NCI-H526 treated with DMSO at 0.1 percent for 48 hours (cell line): Measurements from ENCODE around the gene RNF17.
"Not testable (repeated sequence)": the region's sequence is repeated elsewhere in the genome, so short reads cannot be mapped to it uniquely, and the experiment has no call there.

ENCODE experiments used
- DNase-seq: peaks from one replicate; lab custom pipeline; 2025; lab: John Stamatoyannopoulos, UW

RNF17 gene, protein sequence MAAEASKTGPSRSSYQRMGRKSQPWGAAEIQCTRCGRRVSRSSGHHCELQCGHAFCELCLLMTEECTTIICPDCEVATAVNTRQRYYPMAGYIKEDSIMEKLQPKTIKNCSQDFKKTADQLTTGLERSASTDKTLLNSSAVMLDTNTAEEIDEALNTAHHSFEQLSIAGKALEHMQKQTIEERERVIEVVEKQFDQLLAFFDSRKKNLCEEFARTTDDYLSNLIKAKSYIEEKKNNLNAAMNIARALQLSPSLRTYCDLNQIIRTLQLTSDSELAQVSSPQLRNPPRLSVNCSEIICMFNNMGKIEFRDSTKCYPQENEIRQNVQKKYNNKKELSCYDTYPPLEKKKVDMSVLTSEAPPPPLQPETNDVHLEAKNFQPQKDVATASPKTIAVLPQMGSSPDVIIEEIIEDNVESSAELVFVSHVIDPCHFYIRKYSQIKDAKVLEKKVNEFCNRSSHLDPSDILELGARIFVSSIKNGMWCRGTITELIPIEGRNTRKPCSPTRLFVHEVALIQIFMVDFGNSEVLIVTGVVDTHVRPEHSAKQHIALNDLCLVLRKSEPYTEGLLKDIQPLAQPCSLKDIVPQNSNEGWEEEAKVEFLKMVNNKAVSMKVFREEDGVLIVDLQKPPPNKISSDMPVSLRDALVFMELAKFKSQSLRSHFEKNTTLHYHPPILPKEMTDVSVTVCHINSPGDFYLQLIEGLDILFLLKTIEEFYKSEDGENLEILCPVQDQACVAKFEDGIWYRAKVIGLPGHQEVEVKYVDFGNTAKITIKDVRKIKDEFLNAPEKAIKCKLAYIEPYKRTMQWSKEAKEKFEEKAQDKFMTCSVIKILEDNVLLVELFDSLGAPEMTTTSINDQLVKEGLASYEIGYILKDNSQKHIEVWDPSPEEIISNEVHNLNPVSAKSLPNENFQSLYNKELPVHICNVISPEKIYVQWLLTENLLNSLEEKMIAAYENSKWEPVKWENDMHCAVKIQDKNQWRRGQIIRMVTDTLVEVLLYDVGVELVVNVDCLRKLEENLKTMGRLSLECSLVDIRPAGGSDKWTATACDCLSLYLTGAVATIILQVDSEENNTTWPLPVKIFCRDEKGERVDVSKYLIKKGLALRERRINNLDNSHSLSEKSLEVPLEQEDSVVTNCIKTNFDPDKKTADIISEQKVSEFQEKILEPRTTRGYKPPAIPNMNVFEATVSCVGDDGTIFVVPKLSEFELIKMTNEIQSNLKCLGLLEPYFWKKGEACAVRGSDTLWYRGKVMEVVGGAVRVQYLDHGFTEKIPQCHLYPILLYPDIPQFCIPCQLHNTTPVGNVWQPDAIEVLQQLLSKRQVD (N-terminal part only)

DNA sequence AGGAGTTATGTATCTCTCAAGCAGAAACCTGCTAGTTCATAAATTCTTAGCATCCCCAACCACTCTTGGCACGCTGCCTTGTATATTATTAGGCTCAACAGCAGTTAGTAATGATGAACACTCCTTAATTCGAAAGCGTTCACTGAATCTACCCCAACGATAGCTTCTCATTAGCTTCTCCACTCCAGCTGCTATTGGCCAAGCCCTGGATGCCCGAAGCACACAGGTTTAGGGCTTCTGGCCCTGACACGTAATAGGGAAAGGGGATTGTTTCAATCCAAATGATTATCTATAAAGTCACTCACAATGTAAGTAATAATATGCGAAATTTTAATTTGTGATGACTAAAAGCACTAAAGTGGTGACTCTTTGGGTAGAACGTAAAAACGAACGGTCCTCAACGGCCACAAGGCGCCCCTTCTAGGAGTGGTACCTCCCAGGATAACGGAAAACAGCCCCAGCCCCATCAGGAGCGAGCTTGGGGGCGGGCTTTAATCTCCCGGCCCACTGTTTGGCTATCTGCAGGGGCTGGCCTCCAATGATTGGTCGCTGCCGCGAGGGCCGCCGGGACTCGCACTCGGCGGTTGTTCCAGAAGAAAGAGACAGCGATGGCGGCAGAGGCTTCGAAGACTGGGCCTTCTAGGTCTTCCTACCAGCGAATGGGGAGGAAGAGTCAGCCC, at the start of gene RNF17:
TSS of gene RNF17 (plus strand) at position 574 of the 680 bp plus-strand sequence. CDS start at position 609, 35 bp downstream.
- no peak for DNase-seq

- peak; percentile 20 for DNase-seq
Observed at GRCh38 chr13:24716011-24716410, 48.0 kb upstream of the RNF17 start.

DNA sequence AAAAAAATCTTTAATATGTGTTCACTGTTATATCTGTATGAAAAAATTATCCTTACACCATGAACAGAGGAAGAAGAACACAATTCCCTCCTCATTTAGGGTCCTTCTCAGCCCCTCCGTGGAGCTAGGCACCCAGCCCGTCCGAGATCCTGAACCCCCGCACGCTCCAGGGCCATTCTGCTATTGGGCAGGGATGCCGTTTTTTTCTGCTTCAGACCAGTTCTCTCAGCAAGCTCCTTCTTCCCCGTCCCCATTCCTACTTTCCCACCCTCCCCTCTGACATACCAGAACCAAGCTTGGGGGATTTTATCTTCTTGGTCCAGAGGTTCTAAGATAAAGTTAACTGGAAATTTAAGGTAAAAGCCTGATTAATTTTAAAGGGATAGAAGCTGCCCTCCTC, 47.5 kb upstream of the RNF17 start:
- no peak for DNase-seq

GRCh38 chr13:24717217-24717616, 46.8 kb upstream of the RNF17 start:
- no peak for DNase-seq

- DNase-seq: no peak
Observed at GRCh38 chr13:24718192-24718965, 45.6 kb upstream of the RNF17 start.

DNA sequence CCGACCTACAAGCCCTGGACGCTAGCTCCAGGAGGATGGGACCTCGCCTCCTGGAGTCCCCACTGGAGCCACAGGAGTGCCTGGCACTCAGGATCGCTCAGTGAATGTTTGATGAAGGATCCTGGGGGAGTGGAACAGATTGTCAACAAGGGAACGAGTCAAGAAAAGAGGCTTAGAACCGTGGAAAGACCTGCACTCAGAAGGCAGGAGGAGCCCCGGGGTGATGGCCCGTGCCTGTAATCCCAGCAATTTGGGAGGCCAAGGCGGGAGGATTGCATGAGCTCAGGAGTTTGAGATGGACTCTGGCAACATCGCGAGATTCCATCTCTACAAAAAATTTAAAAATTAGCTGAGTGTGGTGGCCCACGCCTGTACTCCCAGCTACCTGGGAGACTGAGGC, 44.8 kb upstream of the RNF17 start:
- DNase-seq: no peak

- DNase-seq: no peak
Observed at GRCh38 chr13:24723206-24723605, 40.8 kb upstream of the RNF17 start.

DNA sequence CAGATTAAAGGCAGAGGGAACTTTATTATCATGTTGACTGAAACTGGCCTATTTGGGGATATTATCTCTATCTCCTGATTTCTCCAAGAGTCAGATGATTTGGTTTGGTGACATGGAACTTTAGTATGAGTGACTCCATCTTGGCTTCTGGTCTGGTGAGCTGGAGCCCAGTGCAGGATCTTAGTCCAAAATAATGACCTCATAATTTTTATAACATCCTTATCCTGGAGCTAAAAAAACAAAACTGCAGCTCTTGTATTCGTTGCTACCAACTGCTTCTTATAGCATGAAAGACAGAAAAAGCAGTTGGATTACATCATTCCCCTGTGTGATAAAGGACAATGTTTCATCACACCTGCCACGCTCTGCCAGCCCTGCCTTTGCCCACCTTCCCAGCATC, 39.3 kb upstream of the RNF17 start:
- DNase-seq: no peak

GRCh38 chr13:24725379-24725778, 38.6 kb upstream of the RNF17 start:
- no peak for DNase-seq

DNA sequence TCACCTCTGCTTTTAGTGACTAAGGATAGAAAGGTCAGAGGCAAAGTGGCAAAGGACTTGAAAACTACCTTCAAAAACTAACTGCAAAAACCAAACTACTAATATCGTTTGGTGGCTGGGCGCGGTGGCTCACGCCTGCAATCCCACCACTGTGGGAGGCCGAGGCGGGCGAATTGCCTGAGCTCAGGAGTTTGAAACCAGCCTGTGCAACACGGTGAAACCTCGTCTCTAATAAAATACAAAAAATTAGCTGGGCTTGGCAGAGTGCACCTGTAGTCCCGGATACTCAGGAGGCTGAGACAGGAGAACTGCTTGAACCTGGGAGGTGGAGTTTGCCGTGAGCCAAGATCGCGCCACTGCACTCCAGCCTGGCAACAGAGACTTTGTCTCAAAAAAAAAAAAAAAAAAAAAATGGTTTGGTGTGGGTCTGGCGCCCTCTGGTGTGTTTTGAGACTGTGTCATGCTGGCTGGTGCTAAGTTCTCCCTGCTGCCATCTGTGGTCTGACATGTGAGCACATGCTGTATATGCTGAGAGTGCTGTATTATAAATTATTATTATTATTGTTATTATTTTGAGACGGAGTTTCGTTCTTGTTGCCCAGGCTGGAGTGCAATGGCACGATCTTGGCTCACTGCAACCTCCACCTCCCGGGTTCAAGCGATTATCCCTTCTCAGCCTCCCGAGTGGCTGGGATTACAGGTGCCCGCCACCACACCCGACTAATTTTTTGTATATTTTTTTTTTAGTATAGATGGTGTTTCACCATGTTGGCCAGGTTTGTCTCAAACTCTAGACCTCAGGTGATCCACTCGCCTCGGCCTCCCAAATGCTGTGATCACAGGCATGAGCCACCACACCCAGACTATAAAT, 36.0 kb upstream of the RNF17 start:
- peak; percentile 82 for DNase-seq

DNA sequence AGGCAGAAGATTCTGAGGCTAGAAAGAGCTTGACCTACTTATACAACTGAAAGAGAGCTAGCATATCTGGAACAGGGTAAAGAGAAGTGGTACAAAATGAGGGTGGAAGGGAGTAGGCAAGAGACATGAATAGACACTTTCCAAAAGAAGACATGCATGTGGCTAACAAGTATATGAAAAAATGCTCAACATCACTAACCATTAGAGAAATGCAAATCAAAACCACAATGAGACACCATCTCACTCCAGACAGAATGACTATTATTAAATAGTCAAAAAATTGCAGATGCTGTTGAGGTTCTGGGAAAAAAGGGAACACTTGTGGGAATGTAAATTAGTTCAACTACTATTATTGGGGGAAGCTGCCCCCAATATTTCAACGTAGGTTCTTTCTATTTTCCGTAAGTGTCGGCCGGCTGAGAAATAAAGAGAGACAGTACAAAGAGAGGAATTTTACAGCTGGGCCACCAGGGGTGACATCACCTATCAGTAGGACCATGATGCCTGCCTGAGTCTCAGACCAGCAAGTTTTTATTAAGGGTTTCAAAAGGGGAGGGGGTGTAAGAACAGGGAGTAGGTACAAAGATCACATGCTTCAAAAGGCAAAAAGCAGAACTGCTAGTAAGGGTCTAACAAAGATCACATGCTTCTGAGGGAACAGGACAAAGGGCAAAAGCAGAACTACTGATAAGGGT, 32.9 kb upstream of the RNF17 start:
- DNase-seq: not testable (repeated sequence)

DNA sequence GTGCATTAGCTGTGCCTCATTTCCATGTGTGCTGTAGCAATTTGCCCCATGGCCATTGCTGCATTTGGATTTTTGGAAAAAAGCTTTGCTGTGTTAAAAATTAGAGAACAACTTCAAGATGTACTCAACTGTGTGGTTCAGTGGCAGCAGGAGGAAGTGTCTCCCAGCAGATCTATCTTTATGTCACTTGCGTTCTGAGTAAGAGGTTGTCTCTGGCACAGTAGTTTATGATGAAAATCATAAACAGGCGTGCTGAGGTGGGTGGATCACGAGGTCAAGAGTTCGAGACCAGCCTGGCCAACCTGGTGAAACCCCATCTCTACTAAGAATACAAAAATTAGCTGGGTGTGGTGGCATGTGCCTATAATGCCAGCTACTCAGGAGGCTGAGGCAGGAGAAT, 29.0 kb upstream of the RNF17 start:
- DNase-seq: no peak

- DNase-seq: no peak
Observed at GRCh38 chr13:24737042-24737441, 26.9 kb upstream of the RNF17 start.

DNA sequence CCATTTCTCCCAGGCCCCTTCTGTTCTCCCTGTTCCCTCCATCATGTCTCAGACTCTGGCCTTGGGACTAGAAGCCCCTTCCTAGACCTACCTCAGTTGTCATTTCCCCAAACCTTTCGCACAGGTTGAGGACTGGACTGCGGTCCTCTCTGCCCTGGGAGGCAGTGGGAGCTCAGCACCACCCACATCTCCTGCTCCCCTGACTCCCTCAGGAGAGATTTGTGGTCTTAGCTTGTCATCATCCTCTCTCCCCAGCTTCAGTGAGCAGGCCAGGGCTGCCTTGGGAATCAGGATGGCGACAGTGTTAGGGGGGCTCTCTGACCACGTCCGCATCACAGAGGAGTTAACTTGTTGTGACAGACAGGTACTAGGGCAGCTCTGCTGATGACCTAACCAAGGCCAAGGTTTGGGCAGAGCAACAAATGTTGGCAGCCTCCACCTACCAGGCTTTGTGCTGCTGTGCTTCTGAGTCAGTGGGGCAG, 25.6 kb upstream of the RNF17 start:
- no peak for DNase-seq

DNA sequence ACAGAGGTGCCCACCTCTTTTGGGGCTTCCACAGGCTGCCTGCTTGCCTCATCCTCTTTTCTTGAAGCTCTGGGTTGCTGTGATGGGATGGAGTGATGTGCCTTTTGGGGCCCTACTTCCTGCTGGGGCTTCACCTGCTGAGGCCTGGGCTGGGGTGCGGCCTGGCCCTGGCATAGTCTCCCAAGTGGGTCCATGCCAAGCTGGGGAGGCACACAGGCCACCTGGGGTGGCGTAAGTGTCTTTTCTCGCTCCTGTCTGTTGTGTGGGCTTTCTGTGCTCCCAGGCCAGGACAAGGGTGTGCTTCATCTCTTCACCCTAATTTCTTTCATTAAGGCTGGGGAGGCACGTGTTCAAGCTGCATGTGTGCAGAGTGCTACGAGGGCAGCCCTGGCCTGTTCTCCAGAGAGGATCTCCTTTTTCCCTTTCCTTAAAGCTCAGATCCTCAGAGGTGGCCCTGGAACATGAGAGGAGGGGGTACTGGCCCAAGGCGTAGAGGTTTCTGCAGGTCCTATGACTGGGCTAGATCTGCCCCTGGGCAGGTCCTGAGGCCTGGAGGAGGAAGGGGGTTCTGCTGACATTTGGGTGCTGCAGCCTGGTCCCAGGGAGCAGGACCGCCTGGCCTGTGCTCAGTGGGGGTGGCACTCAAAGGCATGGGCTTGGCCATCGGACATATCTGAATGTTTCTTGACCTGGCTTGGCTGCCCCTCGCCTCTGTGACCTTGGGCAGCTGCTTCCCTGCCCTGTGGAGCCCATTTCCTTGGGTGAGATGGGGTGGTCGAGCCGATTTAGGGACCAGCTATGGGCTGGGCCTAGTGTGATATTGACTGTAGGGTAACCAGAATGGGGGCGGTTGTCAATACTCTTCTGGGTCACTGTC, 23.7 kb upstream of the RNF17 start:
- DNase-seq: no peak

DNA sequence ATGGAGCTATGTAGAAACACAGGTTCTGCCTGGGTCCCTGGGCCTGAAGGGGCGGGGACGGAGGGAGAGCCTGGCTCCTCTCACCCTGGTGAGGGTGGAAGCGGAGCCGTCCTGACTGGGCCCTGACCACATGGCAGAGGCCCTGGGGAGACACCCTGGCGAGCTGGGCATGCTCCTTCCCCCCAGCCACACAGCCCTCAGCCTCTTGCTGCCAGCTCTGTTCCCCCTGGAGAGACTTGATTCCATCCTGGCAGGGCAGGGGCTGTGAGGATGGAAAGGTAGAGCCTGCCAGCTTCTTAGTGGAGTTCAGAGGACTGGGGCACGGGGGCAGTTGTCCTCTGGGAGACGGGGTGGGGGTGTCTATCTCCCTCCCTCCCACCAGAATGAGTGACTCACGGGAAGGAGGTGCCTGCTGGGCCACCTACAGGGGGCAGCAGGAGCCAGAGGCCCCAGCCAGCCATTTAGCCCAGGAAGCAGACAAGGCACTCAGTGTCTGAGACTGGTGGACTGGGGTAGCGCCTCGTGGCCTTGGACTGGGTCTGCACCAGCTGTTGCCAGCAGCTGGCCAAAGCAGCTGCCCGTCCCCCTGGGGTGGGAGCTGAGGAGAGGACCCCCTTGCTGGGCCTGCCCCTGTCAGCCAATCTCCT, 22.8 kb upstream of the RNF17 start:
- DNase-seq: no peak

DNA sequence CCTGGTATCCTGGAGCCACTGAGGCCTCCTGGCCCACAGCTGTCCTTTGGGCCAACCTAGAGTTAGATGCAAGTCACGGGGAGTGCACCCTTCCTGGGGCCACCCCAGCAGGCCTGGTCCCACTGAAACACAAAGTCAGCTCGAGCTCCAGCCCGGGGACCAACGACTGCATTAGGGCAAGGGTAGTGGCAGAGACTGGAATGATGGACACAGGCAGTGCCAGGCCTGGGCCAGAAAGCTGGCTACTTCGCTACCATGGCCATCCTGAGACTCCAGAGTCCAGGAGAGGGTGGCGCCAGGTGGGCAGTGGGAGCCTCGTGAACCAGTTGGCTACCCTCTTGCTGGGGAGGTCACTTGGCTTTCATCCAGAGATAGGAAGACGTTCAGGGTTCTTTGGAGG, 22.2 kb upstream of the RNF17 start:
- DNase-seq: no peak

DNA sequence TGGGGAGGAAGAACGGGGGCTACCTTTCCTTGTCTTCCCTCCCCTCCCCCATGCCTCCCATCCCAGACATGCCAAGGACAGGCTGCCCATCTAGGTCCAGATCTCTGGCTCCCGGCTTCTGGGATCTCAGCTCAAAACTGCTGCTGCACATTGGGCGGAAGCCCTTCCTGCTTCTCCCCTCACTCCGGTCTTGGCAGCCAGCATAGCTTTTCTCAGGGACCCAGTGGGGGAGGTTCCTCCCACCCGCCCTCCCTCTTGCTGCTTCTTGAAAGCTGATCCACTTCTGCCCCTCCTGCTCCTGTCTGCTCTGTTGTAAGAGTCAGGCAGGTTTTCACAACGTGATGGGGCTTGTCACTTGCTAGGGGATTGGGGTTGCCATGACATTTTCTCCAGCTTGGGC, 21.7 kb upstream of the RNF17 start:
- DNase-seq: no peak
